Suppressor macrophage treated with lipopolysaccharide for 4 hours (primary cell): Measurements from ENCODE around the gene ROR2.
"Not testable (repeated sequence)": the region's sequence is repeated elsewhere in the genome, so short reads cannot be mapped to it uniquely, and the experiment has no call there.

Experiments used
- DNase-seq: peaks from one replicate; pipeline ENCODE4 v3.0.0-alpha.2; 2020

The ROR2 gene

DNA sequence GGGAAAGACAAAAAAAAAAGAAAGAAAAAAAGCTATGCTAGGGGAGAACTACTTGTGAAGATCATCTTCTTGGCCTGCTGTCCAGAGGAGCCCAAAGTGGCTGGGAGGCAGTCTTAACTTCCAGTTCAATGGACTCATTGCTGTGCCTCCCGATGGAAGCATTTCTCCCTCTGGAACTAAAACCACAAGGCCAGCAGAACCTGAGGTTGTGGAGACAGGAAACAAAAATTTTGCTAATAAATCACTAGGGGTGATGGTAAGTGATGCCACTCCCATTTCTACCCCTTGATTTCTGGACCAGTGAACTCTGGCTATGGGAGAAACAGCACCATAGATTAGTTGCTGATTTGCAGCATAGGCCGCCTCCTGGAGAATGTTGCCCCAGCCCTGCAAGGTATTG is 402.9 kb downstream of the ROR2 start:
- DNase-seq: no peak

DNA sequence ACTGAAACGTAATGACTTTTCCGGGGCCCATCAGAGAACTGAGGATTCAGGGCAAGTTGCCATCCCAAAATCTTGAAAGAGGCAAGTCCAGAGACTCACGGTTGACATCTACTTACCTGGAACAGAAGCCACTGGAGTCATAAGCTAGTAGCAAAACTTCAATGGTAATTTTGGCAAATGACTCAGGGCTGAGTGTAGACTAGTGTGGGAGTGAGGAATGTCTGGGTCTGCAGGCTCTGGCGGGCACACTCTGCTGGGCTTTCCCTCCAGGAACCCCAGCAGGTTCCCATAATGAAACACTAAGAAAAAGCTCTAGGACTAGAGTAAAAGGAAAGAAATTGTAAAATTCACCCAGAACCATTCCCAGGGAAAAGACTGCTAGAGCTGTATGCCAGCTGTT is 403.5 kb downstream of the ROR2 start:
- DNase-seq: no peak

DNA sequence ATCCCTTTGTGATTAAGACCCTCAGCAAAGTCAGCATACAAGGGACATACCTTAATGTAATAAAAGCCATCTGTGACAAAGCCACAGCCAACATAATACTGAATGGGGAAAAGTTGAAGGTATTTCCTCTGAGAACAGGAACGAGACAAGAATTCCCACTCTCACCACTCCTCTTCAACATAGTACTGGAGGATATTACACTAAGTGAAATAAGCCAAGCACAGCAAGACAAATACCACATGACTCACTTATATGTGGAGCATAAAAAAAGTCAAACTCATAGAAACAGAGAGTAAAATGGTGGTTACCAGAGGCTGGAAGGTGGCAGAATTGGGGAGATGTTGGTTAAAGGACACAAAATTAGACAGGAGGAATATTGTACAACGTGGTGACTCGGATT is 408.3 kb downstream of the ROR2 start:
- DNase-seq: no peak

DNA sequence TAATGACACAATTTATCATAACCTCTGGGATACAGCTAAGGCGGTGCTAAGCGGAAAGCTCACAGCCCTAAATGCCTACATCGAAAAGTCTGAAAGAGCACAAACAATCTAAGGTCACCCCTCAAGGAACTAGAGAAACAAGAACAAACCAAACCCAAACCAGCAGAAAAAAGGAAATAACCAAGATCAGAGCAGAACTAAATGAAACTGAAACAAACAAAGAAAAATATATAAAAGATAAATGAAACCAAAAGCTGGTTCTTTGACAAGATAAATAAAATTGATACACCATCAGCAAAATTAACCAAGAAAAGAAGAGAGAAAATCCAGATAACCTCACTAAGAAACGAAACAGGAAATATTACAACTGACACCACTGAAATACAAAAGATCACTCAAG is 409.5 kb downstream of the ROR2 start:
- peak; percentile 49 for DNase-seq

DNA sequence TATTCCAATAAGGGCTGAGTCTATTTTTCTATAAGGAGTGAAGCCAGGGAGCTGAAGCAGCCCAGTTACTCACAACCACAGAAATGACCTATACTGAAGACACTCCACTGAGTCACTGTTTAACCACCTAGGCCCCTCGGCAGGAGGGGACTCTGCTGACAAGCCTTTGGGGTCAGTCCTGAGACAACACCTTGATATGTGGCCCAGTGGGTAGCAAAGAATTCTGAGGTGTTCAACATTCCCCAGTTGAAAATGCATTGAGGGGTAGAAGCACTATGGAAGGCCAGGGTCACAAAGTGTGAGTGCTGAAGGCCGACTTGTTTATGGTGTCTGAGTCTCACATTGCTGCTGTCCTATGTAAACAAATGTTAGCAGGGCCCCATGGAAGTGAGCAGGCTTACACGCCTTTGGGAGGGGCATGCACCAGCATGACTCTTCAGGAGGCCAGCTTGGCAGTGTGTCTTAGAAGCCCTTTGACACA is 413.8 kb downstream of the ROR2 start:
- DNase-seq: no peak

DNA sequence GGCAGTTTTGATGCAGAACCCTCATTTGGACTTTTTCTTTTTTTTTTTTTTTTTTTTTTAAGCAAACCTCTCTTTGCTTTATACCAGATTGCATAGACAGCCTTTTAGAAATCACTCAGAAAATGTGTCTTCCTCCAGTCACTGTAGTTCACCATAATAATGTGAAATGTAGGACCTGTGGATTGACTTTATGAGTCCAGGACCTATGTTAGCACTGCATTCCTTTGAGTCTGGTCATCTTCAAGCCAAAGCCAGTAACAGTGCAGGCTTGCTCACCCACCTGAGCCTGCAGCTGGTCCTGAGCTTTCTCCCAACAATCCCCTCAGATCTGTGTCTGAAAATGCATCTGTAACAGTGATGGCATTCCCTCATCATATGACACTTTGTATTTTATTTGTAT is 415.7 kb downstream of the ROR2 start:
- no peak for DNase-seq

DNA sequence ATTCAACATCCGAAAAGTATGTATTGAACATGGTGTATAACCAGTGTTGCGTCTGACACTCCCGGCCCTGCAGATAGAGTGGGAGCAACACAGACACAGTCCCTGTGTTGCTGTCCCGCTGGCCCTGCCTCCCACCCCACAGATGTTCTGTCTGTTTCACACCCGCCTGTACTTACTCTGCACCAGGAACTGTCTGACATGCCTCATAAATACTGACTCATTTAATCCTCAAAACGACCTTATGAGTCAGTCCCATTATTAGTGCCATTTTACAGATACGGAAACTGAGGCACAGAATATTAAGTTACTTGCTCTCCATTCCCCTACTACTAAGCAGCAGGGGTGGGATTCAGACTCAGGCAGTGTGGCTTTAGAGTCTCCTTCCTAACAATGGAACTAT is 416.6 kb downstream of the ROR2 start:
- no peak for DNase-seq

DNA sequence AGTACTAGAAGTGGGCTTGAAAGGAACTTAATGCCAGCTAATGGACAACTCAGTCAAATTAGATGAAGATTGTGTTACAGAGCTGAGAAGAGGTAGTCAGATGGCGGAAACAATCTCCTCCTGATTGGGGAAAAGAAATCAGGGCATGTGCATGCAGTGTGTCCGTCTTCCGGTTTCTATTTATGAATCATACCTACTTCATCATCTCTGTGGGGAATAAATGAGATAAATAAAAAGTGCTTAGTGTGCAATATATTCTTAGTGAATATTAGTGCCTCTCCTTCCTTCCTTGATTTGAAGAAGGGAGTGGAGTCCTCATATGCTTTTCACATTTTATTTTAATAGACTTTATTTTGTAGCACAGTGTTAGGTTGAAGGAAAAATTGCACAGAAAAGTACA is 417.7 kb downstream of the ROR2 start:
- DNase-seq: no peak

DNA sequence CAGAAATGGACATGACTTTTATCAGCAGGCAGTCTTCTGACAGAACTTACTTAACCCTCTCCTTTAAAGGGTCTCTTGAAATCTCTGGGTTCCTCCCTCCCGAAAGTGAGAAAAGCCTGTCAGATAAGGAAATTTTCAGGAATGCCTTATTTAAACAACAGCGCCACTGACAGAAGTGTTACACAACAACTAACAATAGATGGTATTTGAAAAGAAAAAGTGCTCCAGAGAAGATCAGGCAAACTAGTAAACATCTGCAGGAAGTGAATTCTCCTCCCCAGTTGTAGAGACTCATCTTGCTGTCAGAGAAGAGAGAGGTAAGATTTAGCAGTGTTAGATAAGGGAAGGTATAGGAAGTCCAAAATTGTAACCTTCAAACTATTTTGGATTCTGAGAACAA is 419.2 kb downstream of the ROR2 start:
- DNase-seq: no peak

DNA sequence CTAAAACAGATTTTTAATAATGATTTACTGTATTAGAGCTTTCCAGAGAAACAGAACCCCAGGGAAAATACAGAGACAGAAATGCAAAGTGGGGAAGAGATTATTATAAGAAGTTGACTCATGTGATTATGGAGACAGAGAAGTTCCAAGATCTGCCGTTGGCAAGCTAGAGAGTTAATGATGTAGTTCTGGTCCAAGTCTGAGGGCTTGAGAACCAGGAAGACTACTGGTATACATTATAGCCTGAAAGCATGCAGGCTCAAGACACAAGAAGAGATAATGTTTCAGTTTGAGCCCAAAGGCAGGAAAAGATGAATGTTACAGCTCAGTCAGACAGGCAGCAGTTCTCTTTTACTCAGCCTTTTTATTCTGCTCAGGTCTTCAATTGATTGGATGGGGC is 427.5 kb downstream of the ROR2 start:
- DNase-seq: no peak

DNA sequence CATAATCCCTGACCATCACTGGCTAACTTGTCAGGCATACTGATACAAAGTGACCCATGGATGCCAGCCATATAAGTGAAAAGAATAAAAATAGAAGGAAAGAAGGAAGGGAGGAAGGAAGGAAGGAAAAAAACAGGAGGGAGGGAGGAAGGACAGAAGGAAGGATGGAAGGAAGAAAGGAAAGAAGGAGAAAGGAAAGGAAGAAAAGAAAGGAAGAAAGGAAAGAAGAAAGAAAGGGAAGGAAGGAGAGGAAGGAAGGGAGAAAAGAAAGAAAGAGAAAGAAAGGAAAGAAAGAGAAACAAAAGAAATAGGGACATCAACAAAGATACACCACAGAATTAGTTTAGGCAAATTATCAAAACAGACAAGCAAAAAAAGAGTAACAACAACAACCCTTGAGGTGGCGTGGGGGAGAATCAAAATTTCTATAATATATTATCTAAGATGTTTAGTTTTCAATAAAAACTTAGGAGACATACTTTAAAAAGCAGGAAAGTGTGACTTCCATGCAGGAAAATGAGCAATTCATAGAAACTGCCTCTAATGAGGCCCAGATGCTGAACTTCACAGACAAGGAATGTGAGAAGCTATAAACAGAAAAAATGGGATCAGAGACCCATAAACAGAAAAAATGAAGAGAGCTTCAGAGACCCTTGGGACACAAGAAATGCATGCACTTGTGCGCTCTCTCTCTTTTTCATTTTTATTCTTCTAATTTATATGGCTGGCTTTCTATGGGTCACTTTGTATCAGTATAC is 430.3 kb downstream of the ROR2 start:
- DNase-seq: no peak

DNA sequence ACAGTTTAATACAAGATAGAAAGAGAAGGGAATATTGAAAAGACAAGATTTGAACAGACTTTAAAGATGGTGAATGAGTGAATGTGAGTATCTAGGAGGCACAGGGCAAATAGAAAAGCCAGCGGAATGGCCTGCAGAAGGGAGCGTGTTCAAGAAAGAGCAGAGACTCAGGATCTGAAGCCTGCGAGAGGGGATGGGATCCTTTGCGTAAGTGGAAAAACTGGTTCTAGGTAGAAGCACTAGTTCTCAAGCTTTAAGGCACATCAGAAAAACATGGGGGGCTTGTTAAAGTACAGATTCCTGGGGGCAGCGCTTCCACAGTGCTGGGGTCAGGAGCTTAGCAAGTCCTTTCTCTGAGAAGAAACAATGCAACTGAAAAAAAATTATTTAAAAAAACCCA is 431.6 kb downstream of the ROR2 start:
- DNase-seq: no peak

DNA sequence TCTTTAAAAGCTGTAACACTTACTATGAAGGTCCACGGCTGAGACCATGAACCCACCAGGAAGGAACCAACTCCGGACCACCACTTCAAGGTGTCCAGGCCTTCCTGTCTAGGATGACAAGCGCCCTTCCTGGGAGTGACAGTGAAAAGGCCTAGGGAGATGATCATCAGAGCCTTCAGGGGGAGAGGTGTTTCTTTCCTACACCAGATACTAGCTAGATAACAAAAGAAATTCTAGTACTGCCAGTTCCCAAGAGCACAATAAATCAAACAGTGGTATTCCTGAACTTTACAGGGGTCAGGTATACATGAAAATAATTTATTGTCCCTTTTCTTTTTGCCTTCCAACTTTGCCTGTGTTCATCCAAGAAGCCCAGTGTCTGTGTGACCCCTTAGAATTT is 432.2 kb downstream of the ROR2 start:
- no peak for DNase-seq

DNA sequence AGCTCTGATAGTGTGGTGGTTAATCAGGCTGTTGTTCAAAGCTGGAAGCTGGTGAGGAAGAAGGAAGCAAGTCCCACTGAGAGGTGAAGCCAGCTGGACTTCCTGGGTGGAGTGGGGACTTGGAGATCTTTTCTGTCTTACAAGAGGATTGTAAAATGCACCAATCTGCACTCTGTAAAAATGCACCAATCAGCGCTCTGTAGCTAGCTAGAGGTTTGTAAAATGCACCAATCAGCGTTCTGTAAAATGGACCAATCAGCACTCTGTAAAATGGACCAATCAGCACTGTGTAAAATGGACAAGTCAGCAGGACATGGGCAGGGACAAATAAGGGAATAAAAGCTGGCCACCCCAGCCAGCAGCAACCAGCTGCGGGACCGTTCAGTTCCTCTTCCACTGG is 432.7 kb downstream of the ROR2 start:
- DNase-seq: not testable (repeated sequence)

DNA sequence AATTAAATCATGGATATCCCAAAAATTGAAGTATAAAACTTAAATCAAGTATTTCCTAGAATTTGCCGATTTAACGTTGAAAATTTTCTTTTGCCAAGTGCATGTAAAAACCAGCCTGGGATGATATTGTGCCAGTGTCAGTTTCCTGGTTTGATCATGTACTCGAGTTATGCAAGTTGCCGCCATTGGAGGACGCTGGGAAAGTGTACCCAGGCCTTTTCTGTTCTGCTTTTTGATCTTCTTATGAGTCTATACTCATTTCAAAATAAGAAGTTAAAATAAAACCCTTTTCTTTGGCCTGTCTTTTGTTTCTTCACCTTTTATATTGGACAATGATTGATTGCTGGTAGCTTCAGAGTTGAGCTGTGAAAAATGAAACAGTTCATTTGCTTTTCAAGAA is 433.3 kb downstream of the ROR2 start:
- DNase-seq: peak; percentile 79

DNA sequence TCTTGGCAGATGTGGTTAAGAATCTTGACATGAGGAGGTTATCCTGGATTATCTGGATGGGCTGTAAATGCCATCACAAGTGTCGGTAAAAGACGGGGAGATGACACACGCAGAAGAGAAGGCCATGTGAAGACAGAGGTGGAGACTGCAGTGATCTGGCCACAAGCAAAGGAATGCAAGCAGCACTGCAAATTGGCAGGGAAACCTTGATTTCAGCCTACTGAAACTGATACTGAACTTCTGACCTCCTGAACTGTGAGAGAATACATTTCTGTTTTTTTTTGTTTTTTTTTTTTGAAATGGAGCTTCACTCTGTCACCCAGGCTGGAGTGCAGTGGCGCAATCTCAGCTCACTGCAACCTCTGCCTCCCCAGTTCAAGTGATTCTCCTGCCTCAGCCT is 433.9 kb downstream of the ROR2 start:
- DNase-seq: no peak

DNA sequence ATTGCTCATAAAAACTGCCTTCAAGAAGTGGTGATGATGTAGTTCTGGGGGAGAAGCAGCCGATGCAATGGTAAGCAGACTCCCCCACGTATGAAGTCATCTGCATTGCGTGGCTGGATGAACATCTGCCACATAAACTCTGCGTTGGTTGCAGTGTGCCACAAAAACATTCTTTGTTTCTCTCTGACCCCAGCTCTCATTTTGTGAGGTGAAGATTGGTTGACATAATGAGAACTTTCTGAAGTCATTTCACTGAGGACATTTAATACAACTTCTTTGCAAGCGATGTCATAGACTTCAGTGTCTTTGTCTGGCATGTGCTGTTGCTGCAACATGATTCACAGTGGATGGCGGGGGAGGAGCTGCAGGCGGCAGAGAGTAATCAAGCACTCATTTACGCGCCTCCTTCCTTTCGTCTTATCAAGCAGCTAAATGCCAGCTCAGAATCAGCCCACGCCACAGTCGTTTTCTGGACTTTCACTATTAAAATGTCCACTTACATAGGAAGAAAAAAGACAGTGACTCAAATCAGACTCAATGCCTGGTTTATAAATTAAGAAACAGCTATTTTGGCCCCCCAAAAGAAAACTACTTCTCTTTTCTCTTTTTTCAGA is 434.8 kb downstream of the ROR2 start:
- peak; percentile 46 for DNase-seq
